ENCODE measurements around the gene WWOX.

- TF ChIP-seq POLR2A (IDR thresholded peaks at IDR 0.05; ENCODE audit: low read length) (no peak), GATA1 (IDR thresholded peaks at IDR 0.05; ENCODE audit: low read depth, low read length) (no peak)
These were observed 795.4 kb downstream of the WWOX start for GRCh38 chr16:78894886-78895285.
